Heart right ventricle (tissue), 16 donors: Measurements from ENCODE around the gene PAK4. TPM values are rescaled to one million over a fixed set of nuclear protein-coding genes. Genes with fewer than 3 reads are reported as not detected.
"Not testable (repeated sequence)": the region's sequence is repeated elsewhere in the genome, so short reads cannot be mapped to it uniquely, and the experiment has no call there.

ENCODE experiments used
- ATAC-seq, 8 donors: fragments of 200-7000 bp; cut with Tn5 transposase; one replicate each; pipeline ENCODE4 v1.9.1; 2020; ENCODE audit warnings: mild to moderate bottlenecking in 8 of 8, moderate library complexity in 8 of 8, moderate number of reproducible peaks in 1 of 8
- DNase-seq, 2 donors: peaks; one replicate each; pipeline ENCODE4 v3.0.0-alpha.2; 2020
- H3K27ac ChIP-seq, 10 donors: fragments of 200-600 bp; sonication (generic) in 2 of 10; one replicate each; pipeline versions ENCODE4 v1.5.0 to v1.8.0; 2020 to 2022; ENCODE audit warnings: mild to moderate bottlenecking in 3 of 10
- H3K27me3 ChIP-seq, 7 donors: fragments of 200-600 bp; one replicate each; pipeline ENCODE4 v1.8.0; 2021 to 2022; ENCODE audit warnings: mild to moderate bottlenecking in 2 of 7
- H3K36me3 ChIP-seq, 9 donors: fragments of 200-600 bp; sonication (generic) in 1 of 9; one replicate each; pipeline versions ENCODE4 v1.5.0 to v1.8.0; 2020 to 2022; ENCODE audit warnings: mild to moderate bottlenecking in 2 of 9
- H3K4me1 ChIP-seq, 9 donors: fragments of 200-600 bp; sonication (generic) in 1 of 9; one replicate each; pipeline versions ENCODE4 v1.5.0 to v1.8.0; 2020 to 2022; ENCODE audit warnings: mild to moderate bottlenecking in 4 of 9
- H3K4me3 ChIP-seq, 10 donors: fragments of 200-600 bp; sonication (generic) in 2 of 10; one replicate each; pipeline versions ENCODE4 v1.5.0 to v1.8.0; 2020 to 2022; ENCODE audit warnings: mild to moderate bottlenecking in 7 of 10, moderate library complexity in 2 of 10
- H3K9me3 ChIP-seq, 11 donors: fragments of 200-600 bp in 10 of 11; sonication (generic) in 2 of 11; one replicate each; pipeline versions ENCODE4 v1.5.0 to v1.8.0; 2013 to 2022; ENCODE audit warnings: mild to moderate bottlenecking in 2 of 11, control low read depth in 1 of 11, moderate library complexity in 1 of 11
- CTCF ChIP-seq, 9 donors: fragments of 200-600 bp; sonication (generic) in 2 of 9; IDR thresholded peaks; one replicate each; pipeline versions ENCODE4 v1.5.0 to v1.8.0; 2021 to 2022; ENCODE audit warnings: antibody characterized with exemption in 9 of 9, mild to moderate bottlenecking in 5 of 9, moderate library complexity in 1 of 9
- WGBS, 2 donors: extraction: QIAGEN DNeasy Blood & Tissue Kit; methylation state at CpG; one replicate each; pipeline ENCODE4 v1.1.7; 2013; ENCODE audit warnings: inconsistent platforms in 1 of 2; 5-methylcytosine and 5-hydroxymethylcytosine counted together
- intact Hi-C, 10 donors: fragments of 100-400 bp; cut with DNase I; formaldehyde crosslinking; loops; one replicate each; pipeline versions ENCODE4 v1.11.1 to v1.14.2; 2022
- polyA plus RNA-seq, 2 donors: library from polyadenylated mRNA; stranded (reverse); fragments of 200-250 nt; gene quantifications; one replicate each; pipeline ENCODE4 v1.2.3, GENCODE V29; 2013
- total RNA-seq, 10 donors: library from RNA; stranded (reverse); fragmentation: NEBNext Ultra II Directional in 3 of 10; extraction: Animal tissue kit (Norgen Biotek cat#: 25700) in 3 of 10; gene quantifications; one replicate each; pipeline versions ENCODE4 v1.2.1 to v1.2.4, GENCODE V29; 2021 to 2023
- donor health status: Arrhythmogenic right ventricular cardiomyopathy.
- donor health status: ischemic (EF 13 %, LVEDD 7.1; RV severe dilation, severe dysfunction).
- donor health status: healthy with polysubstance abuse.
- donor health status: DM: no; HTN: yes; CAD: no.
- donor health status: DM: no; HTN: no; CAD: no.
- donor health status: ischemic (EF 25% LVEDD 6.9; RV normal size, moderate dysfunction).
- donor health status: ischemic (EF 25% LVEDD 5.7; RV mildly dilated, moderate dysfunction).
- donor health status: healthy.
- donor health status: DM: yes; HTN: yes; CAD: no.
- donor health status: Ischemic cardiomyopathy.
- donor health status: ischemic (EF 35%, LVEDD 5.7; RV mildly dilated, moderate dysfunction).
- donor health status: nonischemic (EF 11% LVEDD 7.7; RV severe dilation, severe dysfunction).
- donor health status: DM: yes; HTN: yes; CAD: no.
- donor health status: PGD.
- donor health status: ischemic (EF 29% LVEDD 5.4; RV normal size, mild dysfunction).
- donor health status: nonischemic (EF 23%, LVEDD 6.1; RV moderate dilation, normal function).

The PAK4 gene
- total and polyA plus RNA-seq, 12 donors: 8.6 to 22.4 (median 16.1) TPM

- 81 to 83% methylated on average over 11 of the region's 11 CpGs for WGBS, 2 donors
- intact Hi-C loops: no loop called here
- TF ChIP-seq CTCF (IDR thresholded peaks at IDR 0.05): no peak
- H3K27ac ChIP-seq: no peak overlapping the region
- ATAC-seq (no peak), DNase-seq (no peak)
- H3K9me3 ChIP-seq: no peaks in the 10 kb centered on the region
- peaks cover 13 to 49% (median 40%) of the 10 kb centered on the region in 9 donors for H3K4me1 ChIP-seq
- no peak overlapping the region for H3K4me3 ChIP-seq
- no peaks in the 10 kb centered on the region for H3K36me3 ChIP-seq
- no peaks in the 10 kb centered on the region for H3K27me3 ChIP-seq
Observed at GRCh38 chr19:39141929-39142328, 16.3 kb downstream of the PAK4 start.

- Histone ChIP-seq H3K9me3 (no peaks in the 10 kb centered on the region), H3K4me3 (no peak overlapping the region), H3K36me3 (no peaks in the 10 kb centered on the region), H3K27ac (no peak overlapping the region), H3K27me3 (no peaks in the 10 kb centered on the region), H3K4me1 (peaks cover 13 to 49% (median 40%) of the 10 kb centered on the region in 9 donors)
- 90% methylated on average over 5 of the region's 5 CpGs for WGBS, 2 donors
- intact Hi-C loops: no loop called here
- DNase-seq: no peak
- no peak for TF ChIP-seq CTCF (IDR thresholded peaks at IDR 0.05)
- no peak for ATAC-seq
Observed at GRCh38 chr19:39142630-39143029, 17.0 kb downstream of the PAK4 start.

- DNase-seq: not testable (repeated sequence)
- peaks cover 13 to 44% (median 36%) of the 10 kb centered on the region in 9 donors for H3K4me1 ChIP-seq
Observed at GRCh38 chr19:39143757-39144289, 18.2 kb downstream of the PAK4 start.

GRCh38 chr19:39144290-39145071 is 18.9 kb downstream of the PAK4 start:
- H3K4me1 ChIP-seq: peaks cover 10 to 37% (median 29%) of the 10 kb centered on the region in 9 donors
- no peaks in the 10 kb centered on the region for H3K36me3 ChIP-seq
- no peak overlapping the region for H3K4me3 ChIP-seq
- ATAC-seq (peak in 7 of 8 donors; percentile 35 to 72 (median 41)), DNase-seq (no peak)
- peaks cover 0 to 4% (median 0%) of the 10 kb centered on the region in 11 donors for H3K9me3 ChIP-seq
- no peaks in the 10 kb centered on the region for H3K27me3 ChIP-seq
- intact Hi-C loops: no loop called here
- H3K27ac ChIP-seq: peak overlapping the region in 4 of 10 donors; percentile 43 to 76 (median 49)
- no peak for TF ChIP-seq CTCF (IDR thresholded peaks at IDR 0.05)
- 34 to 39% methylated on average over 14 of the region's 14 CpGs for WGBS, 2 donors

More at GRCh38 chr19:39143757-39144289, 18.2 kb downstream of the PAK4 start:
- H3K27me3 ChIP-seq, intact Hi-C loops, H3K36me3 ChIP-seq, H3K9me3 ChIP-seq, H3K4me3 ChIP-seq, ATAC-seq: not testable (repeated sequence)
- H3K27ac ChIP-seq: peak overlapping the region in 1 of 10 donors; percentile 76
- 80 to 85% methylated on average over 5 of the region's 5 CpGs for WGBS, 2 donors
